Activated CD4-positive, alpha-beta memory T cell treated with anti-CD3 and anti-CD28 coated beads for 36 hours (primary cell): ENCODE results near the gene C2CD3. TPM values are rescaled to one million over a fixed set of nuclear protein-coding genes. Genes with fewer than 3 reads are reported as not detected.

Experiments used
- CTCF ChIA-PET: fragments of 350-600 bp; sonication (Branson Sonifier 250); formaldehyde crosslinking; loops from one replicate; lab custom pipeline; 2021; ENCODE audit warnings: antibody characterized with exemption, inconsistent platforms; lab: Charles Lee
- POLR2A ChIA-PET: fragments of 350-600 bp; sonication (Branson Sonifier 250); formaldehyde crosslinking; loops from one replicate; lab custom pipeline; 2021; ENCODE audit warnings: antibody characterized with exemption; lab: Charles Lee
- DNase-seq: peaks from one replicate; pipeline ENCODE4 v3.0.0-alpha.2; 2020
- H3K27ac Mint-ChIP-seq: one replicate; pipeline ENCODE4 v1.8.0; 2021; ENCODE audit warnings: mixed read lengths
- H3K27me3 Mint-ChIP-seq: one replicate; pipeline ENCODE4 v1.8.0; 2021; ENCODE audit warnings: mixed read lengths
- H3K36me3 Mint-ChIP-seq: one replicate; pipeline ENCODE4 v1.8.0; 2021; ENCODE audit warnings: mixed read lengths
- H3K4me1 Mint-ChIP-seq: one replicate; pipeline ENCODE4 v1.8.0; 2021; ENCODE audit warnings: low read depth, mixed read lengths
- H3K4me3 Mint-ChIP-seq: one replicate; pipeline ENCODE4 v1.8.0; 2021; ENCODE audit warnings: mild to moderate bottlenecking, mixed read lengths
- H3K9me3 Mint-ChIP-seq: one replicate; pipeline ENCODE4 v1.8.0; 2021; ENCODE audit warnings: mixed read lengths
- intact Hi-C: fragments of 100-400 bp; cut with micrococcal nuclease; formaldehyde crosslinking; loops from one replicate; pipeline ENCODE4 v1.15.1; 2023
- total RNA-seq, 2 experiments: library from RNA; stranded (reverse); gene quantifications; one replicate each; pipeline ENCODE4 v1.2.3, GENCODE V29; 2021

The C2CD3 gene
- total RNA-seq, 2 experiments from 2014 or later: 22.6 to 24.7 TPM

DNA sequence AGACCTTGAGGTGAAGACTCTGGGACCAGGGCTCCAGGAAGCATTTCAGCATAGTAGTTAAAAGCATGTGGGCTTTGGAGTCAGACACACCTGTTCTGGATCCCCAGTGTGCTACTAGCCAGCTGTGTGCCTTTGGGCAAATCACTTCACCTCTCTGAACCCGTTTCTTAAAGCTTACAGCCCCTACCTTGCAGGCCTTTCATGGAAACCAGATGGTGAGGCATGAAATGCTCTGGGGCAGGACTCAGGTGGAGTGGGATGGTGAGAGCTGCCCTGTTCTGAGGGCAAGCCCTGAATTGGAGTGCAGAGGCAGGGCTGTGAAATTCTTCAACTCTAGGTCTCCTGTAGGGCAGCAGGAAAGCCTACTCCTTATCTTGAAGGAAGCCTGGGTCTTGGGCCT, 198.6 kb downstream of the C2CD3 start:
- intact Hi-C loops: loop anchor here (5.0 kb wide), 1 partner anchor 35 kb away; the partner anchor contains the start of gene UCP3
- H3K4me3 Mint-ChIP-seq: no peak overlapping the region
- H3K9me3 Mint-ChIP-seq: no peaks in the 10 kb centered on the region
- CTCF ChIA-PET: interaction anchor here (0.6 to 0.7 kb wide), 2 partner anchors 10 to 11 kb away, joined by 3 read pairs; partner anchors contain the start of gene UCP2
- H3K36me3 Mint-ChIP-seq: peaks cover 35% of the 10 kb centered on the region
- no peak for DNase-seq
- H3K27me3 Mint-ChIP-seq: no peaks in the 10 kb centered on the region
- H3K27ac Mint-ChIP-seq: peak overlapping the region; percentile 90
- peaks cover 82% of the 10 kb centered on the region for H3K4me1 Mint-ChIP-seq
- POLR2A ChIA-PET: interaction anchor here (0.5 to 6.2 kb wide), 8 partner anchors 9 to 204 kb away, joined by 5 to 82 read pairs (median 6); partner anchors contain the start of genes C2CD3, PPME1 and UCP2

DNA sequence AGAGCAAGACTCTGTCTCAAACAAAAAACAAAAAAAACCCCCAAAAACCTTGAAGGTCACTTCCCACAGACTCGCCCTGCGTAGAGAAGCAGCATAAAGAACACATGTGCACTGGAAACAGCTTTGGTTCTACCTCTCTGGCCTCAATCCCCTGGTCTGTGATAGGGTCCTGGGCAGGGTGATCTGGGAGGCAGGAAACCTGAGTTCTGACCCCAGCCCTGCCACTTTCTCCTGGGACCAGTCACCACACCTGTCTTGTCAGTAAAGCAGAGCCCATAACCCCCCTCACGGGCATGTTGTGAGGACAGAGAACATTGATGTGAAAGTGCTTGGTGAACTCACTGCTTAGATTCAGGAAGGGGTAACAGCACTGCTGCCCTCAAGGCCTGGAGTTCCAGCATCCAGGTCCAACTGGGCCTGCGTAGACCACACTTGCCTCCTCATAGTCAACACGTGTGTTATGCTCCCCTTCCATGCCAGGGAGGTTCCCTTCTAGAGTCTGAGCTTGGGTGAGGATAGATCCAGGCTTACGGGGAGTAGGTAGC, 199.6 kb downstream of the C2CD3 start:
- H3K27ac Mint-ChIP-seq: peak overlapping the region; percentile 71
- no peak overlapping the region for H3K4me3 Mint-ChIP-seq
- intact Hi-C loops: loop anchor here (5.0 kb wide), 1 partner anchor 36 kb away; the partner anchor contains the start of gene UCP3
- no peaks in the 10 kb centered on the region for H3K9me3 Mint-ChIP-seq
- ChIA-PET CTCF (interaction anchor here (0.6 to 0.7 kb wide), 2 partner anchors 12 to 119 kb away, joined by 3 read pairs; partner anchors contain the start of gene UCP2), POLR2A (interaction anchor here (0.5 to 6.2 kb wide), 8 partner anchors 10 to 353 kb away, joined by 3 to 82 read pairs (median 5); partner anchors contain the start of gene UCP2)
- H3K36me3 Mint-ChIP-seq: peaks cover 27% of the 10 kb centered on the region
- DNase-seq: peak; percentile 19
- no peaks in the 10 kb centered on the region for H3K27me3 Mint-ChIP-seq
- H3K4me1 Mint-ChIP-seq: peaks cover 72% of the 10 kb centered on the region

DNA sequence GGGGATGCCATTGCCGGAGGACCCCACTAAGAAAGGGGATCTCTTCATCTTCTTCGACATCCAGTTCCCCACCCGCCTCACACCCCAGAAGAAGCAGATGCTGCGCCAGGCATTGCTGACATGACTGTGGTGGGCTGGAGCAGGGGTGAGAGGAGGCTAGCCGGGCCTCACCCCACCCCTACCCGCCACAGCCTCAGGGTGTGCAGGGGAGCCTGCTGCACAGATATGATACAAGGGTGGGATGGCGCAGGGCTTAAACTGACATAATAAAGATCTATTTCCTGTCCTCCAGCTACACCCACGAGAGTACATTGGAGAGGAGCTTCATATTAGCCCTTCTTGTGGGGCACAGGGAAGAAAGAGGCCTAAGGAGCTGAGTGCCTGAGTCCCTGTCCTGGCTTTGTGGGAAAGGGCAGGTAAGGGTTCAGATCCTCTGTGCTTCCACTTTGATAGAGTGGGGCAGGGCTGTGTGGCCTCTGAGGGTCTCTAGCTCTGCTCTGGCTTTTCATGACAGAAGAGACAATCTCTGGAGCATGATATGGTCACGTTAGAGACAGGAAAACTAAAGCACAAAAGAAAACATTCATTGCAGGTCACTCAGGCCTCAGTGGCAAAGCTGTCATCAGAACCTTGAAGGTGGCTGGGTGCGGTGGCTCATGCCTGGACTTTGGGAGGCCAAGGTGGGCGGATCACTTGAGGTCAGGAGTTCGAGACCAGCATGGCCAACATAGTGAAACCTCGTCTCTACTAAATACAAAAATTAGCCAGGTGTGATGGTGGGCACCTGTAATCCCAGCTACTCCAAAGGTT, 200.6 kb downstream of the C2CD3 start:
- H3K36me3 Mint-ChIP-seq: peaks cover 17% of the 10 kb centered on the region
- ChIA-PET CTCF (interaction anchor here (1.1 kb wide), 1 partner anchor 10 kb away, joined by 4 read pairs; no protein-coding TSS in a partner anchor), POLR2A (interaction anchor here (0.8 to 6.2 kb wide), 7 partner anchors 11 to 355 kb away, joined by 3 to 82 read pairs (median 3); partner anchors contain the start of gene UCP2)
- intact Hi-C loops: loop anchor here (1.0 to 10.0 kb wide), 3 partner anchors 10 to 285 kb away; partner anchors contain the start of gene UCP3
- DNase-seq: peak; percentile 36
- H3K4me3 Mint-ChIP-seq: no peak overlapping the region
- no peaks in the 10 kb centered on the region for H3K27me3 Mint-ChIP-seq
- peak overlapping the region; percentile 78 for H3K27ac Mint-ChIP-seq
- peaks cover 67% of the 10 kb centered on the region for H3K4me1 Mint-ChIP-seq
- H3K9me3 Mint-ChIP-seq: no peaks in the 10 kb centered on the region

DNA sequence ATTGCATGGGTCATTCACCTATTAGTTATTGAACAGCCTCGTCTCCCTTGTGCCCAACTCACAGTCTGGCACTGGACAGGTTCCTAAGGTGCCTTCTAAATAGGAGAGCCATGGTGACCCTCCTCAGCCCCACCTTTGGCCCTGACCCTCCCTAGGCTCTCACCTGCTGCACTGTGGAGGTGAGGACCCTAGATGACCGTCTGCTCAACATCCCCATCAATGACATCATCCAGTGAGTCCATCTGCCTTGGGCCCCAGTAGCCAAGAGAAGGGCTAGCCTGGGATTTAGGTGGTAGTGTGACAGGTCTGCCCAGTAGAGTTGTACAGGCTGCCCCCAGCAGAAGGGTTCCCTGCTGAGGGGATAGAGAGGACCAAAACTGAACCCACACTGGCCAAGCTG, 201.7 kb downstream of the C2CD3 start:
- ChIA-PET CTCF (no interaction called here), POLR2A (interaction anchor here (4.2 to 6.2 kb wide), 2 partner anchors 12 to 50 kb away, joined by 19 to 82 read pairs; partner anchors contain the start of gene UCP2)
- Mint-ChIP-seq H3K27ac (peak overlapping the region; percentile 78), H3K36me3 (peaks cover 7% of the 10 kb centered on the region), H3K9me3 (no peaks in the 10 kb centered on the region), H3K4me3 (no peak overlapping the region), H3K27me3 (no peaks in the 10 kb centered on the region), H3K4me1 (peaks cover 62% of the 10 kb centered on the region)
- DNase-seq: no peak
- intact Hi-C loops: loop anchor here (10.0 kb wide), 1 partner anchor 286 kb away; no protein-coding TSS in a partner anchor

DNA sequence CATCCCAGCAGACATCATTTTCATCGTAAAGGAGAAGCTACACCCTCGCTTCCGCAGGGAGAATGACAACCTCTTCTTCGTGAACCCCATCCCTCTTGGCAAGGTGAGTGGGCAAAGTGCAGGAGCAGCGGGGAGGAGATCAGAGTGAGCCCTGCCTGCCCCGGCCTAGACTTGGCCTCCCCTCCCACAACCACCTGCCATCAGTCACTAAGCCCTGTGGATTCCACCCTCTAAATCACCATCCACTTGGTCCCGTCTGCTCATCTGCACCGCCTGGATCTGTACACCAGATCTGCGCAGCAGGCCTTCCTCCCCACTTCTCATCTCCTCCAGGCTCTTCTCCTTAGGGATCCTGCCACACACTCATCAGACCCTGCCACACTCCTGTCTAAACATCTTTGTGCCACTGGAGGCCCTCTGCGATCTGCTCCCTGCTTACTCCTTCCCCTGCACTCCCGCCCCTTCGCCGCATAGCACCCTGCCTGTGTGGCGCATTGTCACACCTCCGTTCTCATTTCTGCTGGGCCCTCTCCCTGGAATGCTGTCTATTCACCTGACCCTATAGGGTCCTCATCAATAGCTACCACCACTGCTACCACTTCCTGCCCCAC, 202.3 kb downstream of the C2CD3 start:
- H3K9me3 Mint-ChIP-seq: no peaks in the 10 kb centered on the region
- intact Hi-C loops: loop anchor here (10.0 kb wide), 1 partner anchor 286 kb away; no protein-coding TSS in a partner anchor
- DNase-seq: no peak
- H3K36me3 Mint-ChIP-seq: peaks cover 4% of the 10 kb centered on the region
- H3K27me3 Mint-ChIP-seq: no peaks in the 10 kb centered on the region
- ChIA-PET POLR2A (interaction anchor here (2.9 to 6.2 kb wide), 2 partner anchors 12 to 13 kb away, joined by 26 to 82 read pairs; partner anchors contain the start of gene UCP2), CTCF (interaction anchor here (1.7 kb wide), 1 partner anchor 13 kb away, joined by 4 read pairs; no protein-coding TSS in a partner anchor)
- H3K27ac Mint-ChIP-seq: peak overlapping the region; percentile 78
- H3K4me3 Mint-ChIP-seq: no peak overlapping the region
- peaks cover 59% of the 10 kb centered on the region for H3K4me1 Mint-ChIP-seq

DNA sequence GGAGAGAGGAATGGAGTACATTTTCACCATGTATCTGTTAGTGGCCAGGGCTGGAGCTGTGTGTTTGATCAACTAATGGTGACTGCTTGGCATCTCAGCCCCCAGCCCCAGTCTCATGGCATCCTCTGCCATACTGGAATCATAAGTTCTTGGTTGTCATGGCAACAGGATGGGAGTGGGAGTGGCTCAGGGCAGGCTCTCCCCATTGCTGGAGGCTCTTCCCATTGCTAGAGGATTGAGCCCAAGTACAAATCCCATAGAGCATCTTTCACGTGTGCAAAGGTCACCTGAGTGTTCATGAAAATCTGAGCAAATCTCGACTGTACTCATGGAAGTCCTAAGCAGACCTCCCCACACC, 205.1 kb downstream of the C2CD3 start:
- no peaks in the 10 kb centered on the region for H3K9me3 Mint-ChIP-seq
- H3K4me3 Mint-ChIP-seq: no peak overlapping the region
- ChIA-PET POLR2A (interaction anchor here (2.9 kb wide), 1 partner anchor 15 kb away, joined by 26 read pairs; the partner anchor contains the start of gene UCP2), CTCF (interaction anchor here (1.3 to 1.4 kb wide), 3 partner anchors 36 to 356 kb away, joined by 3 to 5 read pairs (median 3); no protein-coding TSS in a partner anchor)
- no peaks in the 10 kb centered on the region for H3K36me3 Mint-ChIP-seq
- H3K27ac Mint-ChIP-seq: no peak overlapping the region
- H3K4me1 Mint-ChIP-seq: peaks cover 43% of the 10 kb centered on the region
- no peak for DNase-seq
- intact Hi-C loops: loop anchor here (2.0 to 10.0 kb wide), 3 partner anchors 15 to 289 kb away; partner anchors contain the start of genes C2CD3 and PPME1
- no peaks in the 10 kb centered on the region for H3K27me3 Mint-ChIP-seq

DNA sequence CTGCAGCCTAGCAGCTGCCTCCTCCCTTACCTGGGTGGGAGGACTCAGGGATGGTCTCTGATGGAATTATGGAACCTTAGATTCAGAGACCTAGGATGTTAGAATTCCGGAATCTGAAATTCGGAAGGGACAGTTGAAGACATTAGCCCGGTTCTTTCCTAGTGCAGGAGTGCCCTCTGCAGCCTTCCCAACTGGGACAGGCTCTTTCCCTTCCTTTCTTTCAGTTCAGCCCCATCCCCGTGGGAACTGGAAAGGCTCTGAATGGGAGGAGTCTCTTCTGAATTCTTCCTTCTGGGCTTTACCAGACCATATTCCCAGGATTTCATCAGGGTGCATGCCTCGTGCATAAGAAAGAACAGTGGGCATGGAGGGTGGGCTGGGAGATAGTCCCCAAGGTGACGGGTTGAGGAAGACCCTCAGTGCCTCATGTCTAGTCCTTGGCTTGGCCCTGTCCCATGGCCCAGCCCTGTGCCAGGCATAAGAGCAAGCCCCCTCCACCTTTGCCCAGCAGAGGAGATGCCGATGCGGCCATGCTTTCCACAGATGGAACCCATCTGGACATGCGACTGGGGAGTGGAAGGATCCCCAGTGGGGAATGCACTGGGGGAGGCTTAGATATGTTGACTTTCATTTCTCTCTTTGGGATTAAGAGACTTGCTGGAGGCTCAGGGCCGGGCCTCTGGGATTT, 205.6 kb downstream of the C2CD3 start:
- CTCF ChIA-PET: interaction anchor here (1.3 to 2.5 kb wide), 8 partner anchors 15 to 290 kb away, joined by 3 to 13 read pairs (median 9); partner anchors contain the start of genes C2CD3 and PPME1
- Mint-ChIP-seq H3K9me3 (no peaks in the 10 kb centered on the region), H3K4me1 (peaks cover 40% of the 10 kb centered on the region), H3K27me3 (no peaks in the 10 kb centered on the region), H3K27ac (no peak overlapping the region), H3K4me3 (no peak overlapping the region), H3K36me3 (no peaks in the 10 kb centered on the region)
- intact Hi-C loops: loop anchor here (2.0 to 10.0 kb wide), 3 partner anchors 16 to 290 kb away; partner anchors contain the start of genes C2CD3 and PPME1
- DNase-seq: no peak
- POLR2A ChIA-PET: interaction anchor here (0.7 to 2.9 kb wide), 2 partner anchors 14 to 16 kb away, joined by 3 to 26 read pairs; partner anchors contain the start of gene UCP2

DNA sequence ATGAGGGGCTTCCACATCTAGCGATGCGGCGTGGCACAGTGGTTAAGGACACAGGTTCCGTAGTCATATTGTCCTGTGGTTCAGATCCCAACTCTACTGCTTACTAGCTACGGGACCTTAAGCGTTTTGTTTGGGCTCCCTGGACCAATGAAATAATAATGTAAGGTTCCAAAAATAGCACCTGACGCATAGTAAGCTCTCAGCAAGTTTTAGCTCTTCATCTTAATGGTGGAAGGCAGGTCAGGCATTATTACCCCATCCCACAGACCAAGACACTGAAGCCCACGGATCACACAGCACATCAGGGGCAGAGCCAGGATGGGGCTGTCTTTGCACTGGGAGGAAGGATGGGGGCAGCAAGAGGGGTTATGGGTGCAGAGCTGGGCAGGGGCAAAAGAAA, 206.9 kb downstream of the C2CD3 start:
- Mint-ChIP-seq H3K9me3 (no peaks in the 10 kb centered on the region), H3K4me3 (no peak overlapping the region), H3K4me1 (peaks cover 26% of the 10 kb centered on the region), H3K27ac (no peak overlapping the region), H3K27me3 (no peaks in the 10 kb centered on the region), H3K36me3 (no peaks in the 10 kb centered on the region)
- DNase-seq: no peak
- ChIA-PET CTCF (interaction anchor here (0.6 to 2.5 kb wide), 24 partner anchors 10 to 485 kb away, joined by 3 to 13 read pairs (median 4); partner anchors contain the start of genes C2CD3 and PPME1), POLR2A (interaction anchor here (1.1 kb wide), 1 partner anchor 16 kb away, joined by 3 read pairs; no protein-coding TSS in a partner anchor)
- intact Hi-C loops: loop anchor here (1.0 to 10.0 kb wide), 5 partner anchors 17 to 357 kb away; partner anchors contain the start of genes C2CD3 and PPME1
